ENCODE results near the gene FAM229A. TPM values are rescaled to one million over a fixed set of nuclear protein-coding genes. Genes with fewer than 3 reads are reported as not detected.
"Not testable (repeated sequence)": the region's sequence is repeated elsewhere in the genome, so short reads cannot be mapped to it uniquely, and the experiment has no call there.

The FAM229A gene
- total and polyA plus RNA-seq, 9 of the 15 experiments (the other 6 are each of a cell fraction or from before 2014, with no cell fraction given): 0.04 to 21.6 (median 7.4) TPM

DNA sequence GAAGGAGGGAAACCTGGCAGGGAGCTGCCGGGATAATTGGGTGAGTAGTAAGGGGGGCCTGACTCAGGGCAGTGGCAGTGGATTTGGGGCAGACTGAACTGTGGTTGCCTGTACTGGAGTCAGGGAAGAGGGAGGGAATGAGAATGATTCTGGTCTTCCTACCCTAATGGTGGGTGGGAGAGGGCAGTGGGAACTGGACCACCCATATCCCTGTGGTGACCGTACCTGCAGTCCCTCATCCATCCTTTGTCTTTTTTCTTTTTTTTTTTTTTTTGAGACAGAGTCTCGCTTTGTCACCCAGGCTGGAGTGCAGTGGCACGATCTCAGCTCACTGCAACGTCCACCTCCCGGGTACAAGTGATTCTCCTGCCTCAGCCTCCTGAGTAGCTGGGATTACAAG lies 6.5 kb downstream of the FAM229A start:
- H2AFZ ChIP-seq (ENCODE audit: low read depth, low read length); BruUV-seq (replicated peaks); CTCF ChIA-PET (ENCODE audit: low intra/inter-chr PET ratio); DNase-seq (ENCODE audit: extremely low read depth in 1 of 4, low spot score in 3 of 4); H4K20me1 ChIP-seq (replicated peaks; ENCODE audit: control insufficient read depth, insufficient read depth, low read length); H3K4me3 ChIP-seq; in situ Hi-C loops (cut with MboI); H3K4me2 ChIP-seq (ENCODE audit: insufficient read depth, low read length); H3K9ac ChIP-seq (ENCODE audit: insufficient read depth in 1 of 2, low read depth in 2 of 2, low read length in 2 of 2); H3K9me3 ChIP-seq (replicated peaks; ENCODE audit: control insufficient read depth, insufficient read depth, low read depth, low read length); H3K27ac ChIP-seq (ENCODE audit: extremely low read depth, low read depth, low read length); FAIRE-seq; ATAC-seq; H3K27me3 ChIP-seq (ENCODE audit: control insufficient read depth in 2 of 2, insufficient read depth in 2 of 2, low read length in 2 of 2); intact Hi-C loops (cut with micrococcal nuclease); H3K9me1 ChIP-seq (ENCODE audit: control insufficient read depth, insufficient read depth, low read length): not testable (repeated sequence)
- Histone ChIP-seq H3K36me3 (ENCODE audit: control insufficient read depth, insufficient read depth, low read length) (peaks cover 13% of the 10 kb centered on the region; the same call in 2 of the 3 replicates), H3K79me2 (ENCODE audit: control insufficient read depth, insufficient read depth, low read length) (peaks cover 12% of the 10 kb centered on the region; the same call in 2 of the 3 replicates), H3K4me1 (replicated peaks in 1 of 2; ENCODE audit: control insufficient read depth in 2 of 2, insufficient read depth in 2 of 2, low read length in 2 of 2) (peaks cover 24 to 33% of the 10 kb centered on the region in 2 experiments)
- POLR2A ChIA-PET: interaction anchor here (0.6 to 3.5 kb wide), 3 partner anchors 11 to 132 kb away, joined by 3 to 36 read pairs (median 4); no protein-coding TSS in a partner anchor
- WGBS (ENCODE audit: insufficient coverage, low coverage, missing lambda C conversion rate): 86% methylated on average over 2 of the region's 6 CpGs
- TF ChIP-seq POLR2A (conservative IDR thresholded peaks at IDR 0.05) (0 out of 2 replicates have a peak, but pooled peaks have one; percentile 18), PRDM10 (IDR thresholded peaks at IDR 0.05; ENCODE audit: partially characterized antibody) (peak; percentile 34)

Data from K562 (cell line).